Pancreas (tissue), 10 donors: ENCODE results near the gene PIP4K2C. TPM values are rescaled to one million over a fixed set of nuclear protein-coding genes. Genes with fewer than 3 reads are reported as not detected.

ENCODE experiments used
- ATAC-seq, 4 donors: fragments of 200-7000 bp; cut with Tn5 transposase; one replicate each; pipeline versions ENCODE4 v1.8.0 to v1.9.1; 2020; ENCODE audit warnings: mild to moderate bottlenecking in 4 of 4, moderate library complexity in 4 of 4
- DNase-seq, 6 donors: peaks; one replicate each; pipeline ENCODE4 v3.0.0-alpha.2; 2020
- FAIRE-seq: peaks from 2 replicates; lab custom pipeline; 2012; peaks lifted over from hg19 to GRCh38; lab: Jason Lieb, UNC
- H3K27ac ChIP-seq, 4 donors: fragments of 200-600 bp; sonication (generic); 1 replicate in 3 of 4; 2 replicates in 1 of 4; pipeline versions ENCODE4 v1.5.0 to v1.8.0; 2020
- H3K27me3 ChIP-seq, 4 donors: fragments of 200-600 bp; one replicate each; pipeline ENCODE4 v1.8.0; 2021
- H3K36me3 ChIP-seq, 3 donors: fragments of 200-600 bp; sonication (generic) in 1 of 3; one replicate each; pipeline versions ENCODE4 v1.5.0 to v1.8.0; 2020 to 2021
- H3K4me1 ChIP-seq, 3 donors: fragments of 200-600 bp; one replicate each; pipeline ENCODE4 v1.8.0; 2021
- H3K4me3 ChIP-seq, 4 donors: fragments of 200-600 bp; sonication (generic) in 2 of 4; one replicate each; pipeline versions ENCODE4 v1.5.0 to v1.8.0; 2020 to 2021
- H3K9me3 ChIP-seq, 4 donors: fragments of 200-600 bp; one replicate each; pipeline ENCODE4 v1.8.0; 2021
- CTCF ChIP-seq, 4 donors: fragments of 200-600 bp; sonication (generic) in 3 of 4; IDR thresholded peaks; one replicate each; pipeline versions ENCODE4 v1.5.0 to v1.8.0; 2021; ENCODE audit warnings: antibody characterized with exemption in 4 of 4
- WGBS, 2 donors: extraction: QIAGEN DNeasy Blood & Tissue Kit; methylation state at CpG; one replicate each; pipeline ENCODE4 v1.1.7; 2013; 5-methylcytosine and 5-hydroxymethylcytosine counted together
- intact Hi-C, 3 donors: fragments of 100-400 bp; cut with DNase I; formaldehyde crosslinking; loops; one replicate each; pipeline versions ENCODE4 v1.11.1 to v1.14.2; 2022
- polyA plus RNA-seq, 2 donors: library from polyadenylated mRNA; stranded (reverse); fragments of 200-250 nt; gene quantifications; one replicate each; pipeline ENCODE4 v1.2.3, GENCODE V29; 2013
- total RNA-seq, 6 donors: library from RNA; stranded (reverse); fragmentation: NEBNext Ultra II Directional in 4 of 6; extraction: Animal tissue kit (Norgen Biotek cat#: 25700) in 4 of 6; gene quantifications; one replicate each; pipeline versions ENCODE4 v1.2.1 to v1.2.4, GENCODE V29; 2021 to 2023
- donor health status: healthy with polysubstance abuse.
- donor health status: DM: no; HTN: no; CAD: no; lungs with moderate emphysema.
- donor health status: DM: no; HTN: no; CAD: no.
- donor health status: control.
- donor health status: control.
- donor health status: Bipolar disorder and iron deficiency.
- donor health status: DM: yes; HTN: yes; CAD: no.
- donor health status: DM: no; HTN: no; CAD: no.
- donor health status: DM: no; HTN: no; CAD: no.
- donor health status: DM: yes; HTN: yes; CAD: no.

PIP4K2C gene
- total and polyA plus RNA-seq, 8 donors, result 5.3 to 17.0 (median 15.4) TPM

GRCh38 chr12:57575771-57576612 is 15.0 kb upstream of the PIP4K2C start:
- 50 to 65% methylated on average over 12 of the region's 12 CpGs for WGBS, 2 donors
- Histone ChIP-seq H3K27me3 (no peaks in the 10 kb centered on the region), H3K9me3 (no peaks in the 10 kb centered on the region), H3K4me1 (no peaks in the 10 kb centered on the region), H3K27ac (no peak overlapping the region), H3K36me3 (no peaks in the 10 kb centered on the region), H3K4me3 (no peak overlapping the region)
- DNase-seq, result no peak
- intact Hi-C loops, result loop anchor here in 1 of 3 donors (10.0 kb wide), 1 partner anchor 49 kb away; no protein-coding TSS in a partner anchor
- FAIRE-seq, result no peak
- no peak for TF ChIP-seq CTCF (IDR thresholded peaks at IDR 0.05)
- ATAC-seq, result no peak

- DNase-seq, result no peak
- H3K27ac ChIP-seq, result no peak overlapping the region
- H3K36me3 ChIP-seq, result no peaks in the 10 kb centered on the region
- intact Hi-C loops, result loop anchor here in 1 of 3 donors (10.0 kb wide), 1 partner anchor 48 kb away; no protein-coding TSS in a partner anchor
- H3K4me1 ChIP-seq, result no peaks in the 10 kb centered on the region
- no peaks in the 10 kb centered on the region for H3K27me3 ChIP-seq
- no peak for ATAC-seq
- FAIRE-seq, result no peak
- no peak for TF ChIP-seq CTCF (IDR thresholded peaks at IDR 0.05)
- H3K4me3 ChIP-seq, result no peak overlapping the region
- H3K9me3 ChIP-seq, result no peaks in the 10 kb centered on the region
- 66 to 69% methylated on average over 9 of the region's 9 CpGs for WGBS, 2 donors
These were observed 14.3 kb upstream of the PIP4K2C start for GRCh38 chr12:57576613-57577160.

- no peak for TF ChIP-seq CTCF (IDR thresholded peaks at IDR 0.05)
- no peak overlapping the region for H3K27ac ChIP-seq
- no peaks in the 10 kb centered on the region for H3K4me1 ChIP-seq
- DNase-seq (no peak), ATAC-seq (no peak), FAIRE-seq (no peak)
- intact Hi-C loops, result loop anchor here in 1 of 3 donors (10.0 kb wide), 1 partner anchor 47 kb away; no protein-coding TSS in a partner anchor
- H3K9me3 ChIP-seq, result no peaks in the 10 kb centered on the region
- no peaks in the 10 kb centered on the region for H3K27me3 ChIP-seq
- no peaks in the 10 kb centered on the region for H3K36me3 ChIP-seq
- H3K4me3 ChIP-seq, result no peak overlapping the region
- 76 to 79% methylated on average over 12 of the region's 12 CpGs for WGBS, 2 donors
These were observed 12.8 kb upstream of the PIP4K2C start for GRCh38 chr12:57577981-57578758.

GRCh38 chr12:57579011-57579410 is 12.0 kb upstream of the PIP4K2C start:
- DNase-seq (no peak), FAIRE-seq (no peak)
- TF ChIP-seq CTCF (IDR thresholded peaks at IDR 0.05), result no peak

More at GRCh38 chr12:57579011-57579410, 12.0 kb upstream of the PIP4K2C start:
- Histone ChIP-seq H3K36me3 (no peaks in the 10 kb centered on the region), H3K9me3 (no peaks in the 10 kb centered on the region), H3K4me3 (no peak overlapping the region), H3K4me1 (no peaks in the 10 kb centered on the region), H3K27me3 (no peaks in the 10 kb centered on the region), H3K27ac (no peak overlapping the region)
- no peak for ATAC-seq
- 81% methylated on average over 2 of the region's 2 CpGs for WGBS, 2 donors
- intact Hi-C loops, result loop anchor here in 1 of 3 donors (10.0 kb wide), 1 partner anchor 46 kb away; no protein-coding TSS in a partner anchor
